GM13976 (cell line): Measurements from ENCODE around the gene PDCD10.

Experiments used
- DNase-seq: peaks from one replicate; pipeline ENCODE4 v3.0.0; 2012; ENCODE audit warnings: low spot score
- CTCF ChIP-seq: IDR thresholded peaks from 2 replicates; pipeline ENCODE4 v1.5.1; 2012; ENCODE audit warnings: borderline replicate concordance, mild to moderate bottlenecking; ENCODE audit not compliant: insufficient read depth; ENCODE audit errors: extremely low read depth, missing control alignments, control extremely low read depth
- in situ Hi-C: fragments of 300-500 bp; cut with MboI; formaldehyde crosslinking; loops from one replicate; pipeline ENCODE4 v1.12.0; 2022; ENCODE audit warnings: low sequenced_read_pairs, mixed read lengths, inconsistent platforms; ENCODE audit not compliant: unreplicated experiment

The PDCD10 gene

GRCh38 chr3:167734498-167735232 lies at the start of gene PDCD10:
PDCD10 (minus strand) TSS chr3:167734892; CDS start chr3:167720157, 14,735 bp downstream.
- DNase-seq, result peak; percentile 89
- TF ChIP-seq CTCF, result no peak
- in situ Hi-C loops, result no loop called here

GRCh38 chr3:167783781-167784180 lies 49.1 kb upstream of the PDCD10 start:
- DNase-seq, result no peak
- in situ Hi-C loops, result no loop called here
- TF ChIP-seq CTCF, result no peak

- no peak for TF ChIP-seq CTCF
- DNase-seq, result no peak
- in situ Hi-C loops, result no loop called here
Observed at GRCh38 chr3:167780214-167780883, 45.7 kb upstream of the PDCD10 start.

GRCh38 chr3:167777356-167777755 lies 42.7 kb upstream of the PDCD10 start:
- in situ Hi-C loops, result no loop called here
- no peak for DNase-seq
- no peak for TF ChIP-seq CTCF

- DNase-seq, result no peak
- in situ Hi-C loops, result no loop called here
- TF ChIP-seq CTCF, result no peak
Observed at GRCh38 chr3:167776066-167776685, 41.5 kb upstream of the PDCD10 start.

- no peak for TF ChIP-seq CTCF
- DNase-seq, result peak; percentile 39
- in situ Hi-C loops, result no loop called here
Observed at GRCh38 chr3:167773584-167773983, 38.9 kb upstream of the PDCD10 start.
